SJSA1 (cell line): ENCODE measurements around the gene RAET1E. TPM values are rescaled to one million over a fixed set of nuclear protein-coding genes. Genes with fewer than 3 reads are reported as not detected.
A peak's percentile ranks its signal among the peaks of the same experiment; 100 is the strongest.
"Not testable (repeated sequence)": the region's sequence is repeated elsewhere in the genome, so short reads cannot be mapped to it uniquely, and the experiment has no call there.

Experiments used
- DNase-seq, 2 experiments: peaks; one replicate each; pipeline ENCODE4 v3.0.0-alpha.2; 2015 to 2020; ENCODE audit warnings: low spot score in 2 of 2, low read depth in 1 of 2
- H3K27ac ChIP-seq: fragments of 250-450 bp; sonication (Bioruptor Pico); 2 replicates; pipeline ENCODE4 v1.5.1; 2020; ENCODE audit warnings: mild to moderate bottlenecking, moderate library complexity
- H3K27me3 ChIP-seq: fragments of 250-450 bp; sonication (Bioruptor Pico); replicated peaks from 2 replicates; pipeline ENCODE4 v1.5.1; 2020; ENCODE audit warnings: mild to moderate bottlenecking, moderate library complexity
- H3K36me3 ChIP-seq: fragments of 250-450 bp; sonication (Bioruptor Pico); 2 replicates; pipeline ENCODE4 v1.5.1; 2020; ENCODE audit warnings: mild to moderate bottlenecking
- H3K4me1 ChIP-seq: fragments of 250-450 bp; sonication (Bioruptor Pico); replicated peaks from 2 replicates; pipeline ENCODE4 v1.6.1; 2021; ENCODE audit warnings: mild to moderate bottlenecking
- H3K4me3 ChIP-seq: fragments of 250-450 bp; sonication (Bioruptor Pico); 2 replicates; pipeline ENCODE4 v1.5.1; 2020; ENCODE audit warnings: mild to moderate bottlenecking
- H3K9me3 ChIP-seq: fragments of 250-450 bp; sonication (Bioruptor Pico); replicated peaks from 2 replicates; pipeline ENCODE4 v1.5.1; 2020; ENCODE audit warnings: mild to moderate bottlenecking
- total RNA-seq: library from RNA; depleted of rRNA; stranded (reverse); fragments of >200 nt; shearing (Covaris generic); gene quantifications from 2 replicates; pipeline ENCODE4 v1.2.3, GENCODE V29; 2014

The RAET1E gene
- total RNA-seq, 1 experiment from 2014 or later = not detected

DNA sequence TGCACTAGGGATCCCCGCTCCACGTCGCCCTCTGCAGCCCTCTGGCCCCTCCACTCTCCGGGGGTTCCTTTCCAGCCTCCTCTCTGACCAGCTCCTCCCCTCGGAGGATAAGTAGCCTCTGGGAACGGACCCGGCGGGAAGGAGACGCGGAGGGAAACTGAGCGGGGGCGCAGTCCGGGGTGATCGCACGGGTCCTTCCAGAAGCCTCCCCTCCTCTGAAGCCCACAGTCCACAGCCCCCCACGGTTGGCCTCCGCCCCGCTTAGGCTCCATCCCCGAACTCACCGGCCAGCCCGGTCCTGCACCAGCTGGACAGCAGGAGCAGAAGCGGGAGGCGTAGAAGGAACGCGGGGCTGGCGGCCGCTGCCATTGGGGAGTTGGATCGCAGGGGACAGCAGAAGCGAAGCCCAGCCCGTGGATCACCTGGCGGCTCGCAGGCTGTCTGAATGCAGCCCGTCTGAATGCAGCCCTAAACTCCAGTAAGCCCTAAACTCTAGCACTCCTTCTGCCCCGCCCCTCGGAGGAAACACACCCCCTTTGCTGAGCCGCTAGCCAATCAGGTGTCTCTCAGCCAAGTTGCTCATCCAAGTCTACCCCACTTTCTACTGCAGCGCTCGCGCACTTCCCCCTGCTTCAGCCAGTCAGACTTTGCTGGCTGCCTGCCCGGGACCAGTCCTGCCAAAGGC is 24.9 kb upstream of the RAET1E start, which contains the start of gene RAET1G:
Gene RAET1G, minus strand, starts transcription at position 480 of the 685 bp plus-strand sequence. Its CDS starts 111 bp downstream, at position 369.
- no peaks in the 10 kb centered on the region for H3K9me3 ChIP-seq
- DNase-seq = peak; percentile 77 to 92
- H3K36me3 ChIP-seq = no peaks in the 10 kb centered on the region
- H3K27me3 ChIP-seq = no peaks in the 10 kb centered on the region; the same call in 1 of the 2 replicates
- H3K4me1 ChIP-seq = peaks cover 15% of the 10 kb centered on the region
- peak within 1 kb of the TSS; percentile 43 for H3K4me3 ChIP-seq
- no peak within 1 kb of the TSS for H3K27ac ChIP-seq

DNA sequence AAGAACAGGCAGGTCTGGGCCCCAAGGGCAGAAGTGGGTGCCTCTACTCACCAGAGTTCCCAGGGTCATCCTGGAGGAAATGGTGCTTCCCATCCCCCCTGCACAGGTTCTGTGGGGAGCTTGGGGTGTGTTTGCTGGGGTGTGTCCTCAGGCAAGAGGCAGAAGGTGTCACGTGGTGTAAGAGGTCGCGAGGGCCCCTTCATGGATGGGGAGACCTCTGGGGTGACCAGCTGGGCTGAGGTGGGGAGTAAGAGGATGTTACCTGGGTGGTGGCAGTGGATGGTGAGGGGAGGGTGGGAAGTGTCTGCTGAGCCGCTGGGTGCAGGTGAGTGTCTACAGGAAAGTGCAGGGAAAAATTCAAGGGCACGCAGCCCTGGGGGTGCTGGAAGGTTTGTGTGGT is 24.2 kb upstream of the RAET1E start:
- H3K36me3 ChIP-seq, H3K27ac ChIP-seq, H3K27me3 ChIP-seq, DNase-seq, H3K9me3 ChIP-seq, H3K4me3 ChIP-seq: not testable (repeated sequence)
- H3K4me1 ChIP-seq = peaks cover 15% of the 10 kb centered on the region

GRCh38 chr6:149921361-149921760 is 23.4 kb upstream of the RAET1E start:
- Histone ChIP-seq H3K27me3 (no peaks in the 10 kb centered on the region; the same call in 1 of the 2 replicates), H3K9me3 (no peaks in the 10 kb centered on the region), H3K4me3 (no peak overlapping the region), H3K36me3 (no peaks in the 10 kb centered on the region), H3K4me1 (peaks cover 15% of the 10 kb centered on the region), H3K27ac (no peak overlapping the region)
- no peak for DNase-seq

DNA sequence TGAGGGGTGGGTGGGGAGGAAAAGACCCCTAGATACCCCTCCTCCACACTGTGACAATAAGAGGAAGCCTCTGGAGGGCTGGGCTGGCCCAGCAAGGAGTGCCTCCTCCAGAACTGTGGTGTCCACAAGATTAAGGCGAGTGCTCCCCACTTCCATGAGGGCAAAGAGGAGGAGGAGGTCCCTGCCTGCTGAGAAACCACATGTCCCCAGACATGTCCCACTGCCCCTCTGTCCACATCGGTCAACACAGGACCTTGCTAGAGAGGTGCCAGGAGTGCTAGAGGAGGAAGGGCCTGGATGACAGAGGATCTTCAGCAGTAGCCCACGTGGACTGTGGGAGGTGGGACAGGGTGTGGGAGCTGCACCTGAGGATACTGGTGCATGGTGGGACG is 21.9 kb upstream of the RAET1E start:
- Histone ChIP-seq H3K36me3 (no peaks in the 10 kb centered on the region), H3K27me3 (no peaks in the 10 kb centered on the region), H3K9me3 (no peaks in the 10 kb centered on the region), H3K4me3 (no peak overlapping the region), H3K4me1 (peaks cover 10% of the 10 kb centered on the region), H3K27ac (no peak overlapping the region)
- DNase-seq = no peak

- H3K27ac ChIP-seq, H3K27me3 ChIP-seq, H3K9me3 ChIP-seq, DNase-seq, H3K4me1 ChIP-seq, H3K4me3 ChIP-seq, H3K36me3 ChIP-seq: not testable (repeated sequence)
These were observed 21.4 kb upstream of the RAET1E start for GRCh38 chr6:149919126-149919833.

DNA sequence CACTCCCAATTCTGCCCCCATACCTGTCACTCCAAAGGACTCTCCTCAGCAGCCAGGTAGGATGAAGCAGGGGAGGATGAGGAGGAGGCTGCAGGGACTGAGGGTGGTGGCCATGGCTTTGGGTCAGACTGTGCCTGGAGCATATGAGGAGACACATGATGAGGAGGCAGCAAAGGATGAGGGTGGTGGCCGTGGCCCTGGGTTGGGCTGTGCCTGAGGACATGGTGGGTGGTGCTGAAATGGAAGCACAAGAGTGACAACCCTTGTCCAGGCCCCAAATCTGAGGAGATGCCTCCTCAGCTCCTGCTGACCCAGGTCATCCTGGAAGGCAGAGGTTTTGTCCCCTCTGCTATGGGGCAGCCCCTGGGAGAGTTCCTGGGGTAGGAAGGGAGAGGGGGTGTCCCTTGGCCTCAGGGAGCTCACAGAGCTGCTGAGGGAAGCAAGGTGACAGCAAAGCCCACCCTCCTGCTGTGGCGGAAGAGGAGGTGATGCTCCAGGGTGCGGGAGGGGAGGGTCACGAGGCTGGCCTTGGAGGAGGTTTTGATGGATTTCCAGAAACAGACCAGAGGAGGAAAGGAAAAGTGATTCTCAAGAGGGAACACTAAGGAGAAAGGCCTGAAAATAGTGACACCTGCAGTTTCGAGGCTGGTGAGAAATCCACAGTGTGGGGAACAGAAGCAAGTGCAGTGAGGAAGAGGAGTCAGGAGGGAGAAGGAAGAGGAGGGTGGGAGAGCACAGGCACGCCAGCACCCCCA is 20.4 kb upstream of the RAET1E start:
- Histone ChIP-seq H3K27ac (no peak overlapping the region), H3K4me3 (no peak overlapping the region), H3K36me3 (no peaks in the 10 kb centered on the region), H3K4me1 (peaks cover 7% of the 10 kb centered on the region), H3K9me3 (no peaks in the 10 kb centered on the region), H3K27me3 (no peaks in the 10 kb centered on the region)
- peak in 1 of 2 experiments; percentile 27 for DNase-seq

GRCh38 chr6:149917679-149918078 is 19.8 kb upstream of the RAET1E start:
- peak in 1 of 2 experiments; percentile 22 for DNase-seq
- H3K4me1 ChIP-seq = peaks cover 3% of the 10 kb centered on the region; the same call in 1 of the 2 replicates
- no peaks in the 10 kb centered on the region for H3K27me3 ChIP-seq
- H3K36me3 ChIP-seq = no peaks in the 10 kb centered on the region
- no peaks in the 10 kb centered on the region for H3K9me3 ChIP-seq
- no peak overlapping the region for H3K4me3 ChIP-seq
- no peak overlapping the region for H3K27ac ChIP-seq

DNA sequence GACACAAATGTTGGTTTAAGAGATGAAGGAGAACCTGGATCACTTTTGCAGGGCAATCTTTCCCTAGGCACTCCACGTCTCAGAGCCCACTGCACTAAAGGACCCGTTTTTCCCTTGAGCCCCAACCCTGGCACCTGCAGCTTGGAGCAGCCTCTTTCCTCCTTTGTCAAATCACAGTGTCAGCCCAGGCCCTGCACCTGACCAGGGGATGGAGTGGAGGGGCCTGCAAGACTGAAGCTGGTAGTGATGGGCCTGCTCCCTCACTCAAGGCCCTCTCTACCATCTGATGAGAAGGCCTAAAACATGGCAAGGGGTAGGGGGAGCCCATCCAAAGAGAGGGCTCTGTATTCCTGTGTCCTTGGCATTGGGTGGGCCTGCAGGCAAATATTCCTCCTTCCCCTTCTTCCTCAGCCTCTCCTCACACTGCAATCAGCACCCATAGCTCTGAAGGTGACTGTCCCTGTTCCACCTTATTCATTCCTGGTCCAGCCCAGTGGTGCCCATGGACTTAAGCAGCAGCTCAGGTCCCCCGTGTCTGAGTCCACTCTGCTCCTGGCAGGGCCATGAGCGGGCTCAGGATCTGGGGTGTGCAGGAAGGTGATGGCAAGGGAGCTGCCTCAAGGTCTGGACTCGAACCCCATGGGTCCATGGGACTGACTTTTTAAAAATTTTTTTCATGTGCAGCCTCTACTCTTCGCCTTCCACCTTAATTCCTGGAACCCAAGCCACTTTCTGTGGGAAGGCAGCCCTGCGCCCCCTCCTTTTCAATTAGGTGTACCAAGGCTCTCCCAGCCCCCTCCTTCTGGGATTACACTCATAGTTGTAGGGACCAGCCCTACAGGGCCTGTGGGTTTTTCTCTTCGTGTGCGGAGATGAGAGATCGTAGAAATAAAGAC is 18.3 kb upstream of the RAET1E start:
- no peaks in the 10 kb centered on the region for H3K4me1 ChIP-seq
- no peaks in the 10 kb centered on the region for H3K27me3 ChIP-seq
- no peak overlapping the region for H3K27ac ChIP-seq
- H3K36me3 ChIP-seq = no peaks in the 10 kb centered on the region
- peak in 1 of 2 experiments; percentile 26 for DNase-seq
- H3K4me3 ChIP-seq = no peak overlapping the region
- H3K9me3 ChIP-seq = no peaks in the 10 kb centered on the region

DNA sequence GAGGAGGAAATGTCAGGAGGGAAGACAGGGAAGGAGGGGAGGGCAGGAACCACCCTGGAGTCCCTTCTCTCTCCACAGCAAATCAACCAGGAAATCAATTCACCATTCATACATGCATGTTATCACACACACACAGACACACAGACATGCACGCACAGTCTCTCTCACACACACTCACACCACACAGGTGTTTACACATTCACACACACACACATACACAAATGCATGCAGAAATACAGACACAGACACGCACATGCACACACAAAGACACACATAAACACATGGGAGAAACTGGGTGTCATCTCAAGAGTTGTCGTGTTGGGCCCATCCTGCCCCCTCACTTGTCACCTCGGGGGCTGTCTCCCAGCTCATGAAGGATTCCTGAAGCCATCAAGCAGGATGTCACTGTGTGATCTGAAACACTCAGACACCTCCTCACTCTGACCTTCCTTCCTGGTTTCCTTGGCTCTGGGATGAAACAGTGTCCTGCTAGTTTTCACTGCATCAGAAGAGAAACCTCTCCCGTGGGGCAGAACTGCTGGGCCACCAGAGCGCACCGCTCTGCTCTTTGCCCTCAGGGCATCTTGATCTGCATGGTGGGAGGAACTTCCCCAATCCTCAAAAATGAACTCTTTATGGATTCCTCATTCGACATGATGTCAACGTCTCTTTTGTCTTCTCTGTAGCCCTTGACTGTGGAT is 15.8 kb upstream of the RAET1E start:
- H3K9me3 ChIP-seq = peaks cover 5% of the 10 kb centered on the region; the same call in 1 of the 2 replicates
- peak in 1 of 2 experiments; percentile 11 for DNase-seq
- H3K4me3 ChIP-seq = no peak overlapping the region
- no peaks in the 10 kb centered on the region for H3K27me3 ChIP-seq
- H3K4me1 ChIP-seq = no peaks in the 10 kb centered on the region
- H3K36me3 ChIP-seq = no peaks in the 10 kb centered on the region
- H3K27ac ChIP-seq = no peak overlapping the region

DNA sequence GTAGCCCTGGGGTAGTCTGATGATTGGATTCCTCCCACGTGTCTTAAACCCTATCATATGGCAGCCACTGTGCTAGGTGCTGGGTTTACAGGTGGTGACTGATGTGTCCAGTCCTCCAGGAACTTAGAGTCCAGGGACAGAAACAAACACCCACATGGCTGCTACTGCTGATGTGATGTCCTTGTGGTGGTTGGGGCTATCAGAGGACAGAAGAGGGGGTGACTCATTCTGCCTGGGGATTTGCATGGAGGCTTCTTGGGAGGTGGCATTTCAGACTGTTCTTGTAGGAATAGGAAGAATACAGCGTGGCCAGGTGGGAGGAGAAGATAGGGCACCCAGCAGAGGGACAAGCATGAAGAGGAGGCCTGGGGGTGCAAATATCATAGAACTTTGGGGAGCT is 15.2 kb upstream of the RAET1E start:
- Histone ChIP-seq H3K9me3 (peaks cover 10% of the 10 kb centered on the region; the same call in 1 of the 2 replicates), H3K36me3 (no peaks in the 10 kb centered on the region), H3K27ac (no peak overlapping the region), H3K4me3 (no peak overlapping the region), H3K27me3 (no peaks in the 10 kb centered on the region), H3K4me1 (no peaks in the 10 kb centered on the region)
- peak in 1 of 2 experiments; percentile 17 for DNase-seq

GRCh38 chr6:149912680-149913079 is 14.8 kb upstream of the RAET1E start:
- not testable (repeated sequence) for H3K4me3 ChIP-seq, H3K9me3 ChIP-seq, H3K27ac ChIP-seq, H3K4me1 ChIP-seq, H3K27me3 ChIP-seq, H3K36me3 ChIP-seq
- DNase-seq = peak in 1 of 2 experiments; percentile 30

- H3K36me3 ChIP-seq = no peaks in the 10 kb centered on the region
- H3K9me3 ChIP-seq = peaks cover 10% of the 10 kb centered on the region; the same call in 1 of the 2 replicates
- H3K27ac ChIP-seq = no peak overlapping the region
- no peaks in the 10 kb centered on the region for H3K4me1 ChIP-seq
- DNase-seq = peak in 1 of 2 experiments; percentile 28
- H3K27me3 ChIP-seq = no peaks in the 10 kb centered on the region
- no peak overlapping the region for H3K4me3 ChIP-seq
These were observed 12.8 kb upstream of the RAET1E start for GRCh38 chr6:149910721-149911151.
